ENCODE data around the gene SMCO2. TPM values are rescaled to one million over a fixed set of nuclear protein-coding genes. Genes with fewer than 3 reads are reported as not detected.

The SMCO2 gene
- total RNA-seq = not detected

GRCh38 chr12:27446436-27446835 lies at the start of gene SMCO2:
SMCO2 (plus strand) TSS chr12:27446736; CDS start chr12:27470632, 23,896 bp downstream.
- DNase-seq (ENCODE audit: low spot score) (no peak), ATAC-seq (ENCODE audit: low FRiP score) (no peak)
- TF ChIP-seq CTCF (IDR thresholded peaks at IDR 0.05) = no peak

DNA sequence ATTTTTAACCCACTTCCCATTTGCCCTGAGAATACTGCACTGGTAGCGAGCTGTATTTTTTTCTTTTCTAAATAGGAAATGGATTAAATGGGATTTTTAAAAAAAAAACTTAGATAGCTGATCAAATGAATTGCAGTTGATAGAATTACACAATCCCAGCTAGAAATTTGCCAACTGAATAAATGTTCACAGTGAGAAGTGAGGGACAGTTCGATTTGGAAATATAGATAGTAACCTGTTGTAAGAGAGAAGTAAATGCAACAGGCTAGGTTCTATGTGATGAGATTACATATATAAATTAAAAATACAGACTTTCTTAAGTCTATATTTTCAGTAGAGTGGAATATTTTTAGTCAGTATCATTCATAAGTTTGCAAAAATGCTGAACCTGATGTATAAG lies 48.1 kb upstream of the SMCO2 start:
- no peak for ATAC-seq (ENCODE audit: low FRiP score)
- no peak for TF ChIP-seq CTCF (IDR thresholded peaks at IDR 0.05)
- no peak for DNase-seq (ENCODE audit: low spot score)

- ATAC-seq (ENCODE audit: low FRiP score) (no peak), DNase-seq (ENCODE audit: low spot score) (no peak)
- TF ChIP-seq CTCF (IDR thresholded peaks at IDR 0.05) = no peak
Observed at GRCh38 chr12:27399074-27399473, 47.5 kb upstream of the SMCO2 start.

- DNase-seq (ENCODE audit: low spot score) (no peak), ATAC-seq (ENCODE audit: low FRiP score) (no peak)
- TF ChIP-seq CTCF (IDR thresholded peaks at IDR 0.05) = no peak
Observed at GRCh38 chr12:27400856-27401354, 45.6 kb upstream of the SMCO2 start.

- DNase-seq (ENCODE audit: low spot score) (no peak), ATAC-seq (ENCODE audit: low FRiP score) (no peak)
- no peak for TF ChIP-seq CTCF (IDR thresholded peaks at IDR 0.05)
Observed at GRCh38 chr12:27412047-27412446, 34.5 kb upstream of the SMCO2 start.

DNA sequence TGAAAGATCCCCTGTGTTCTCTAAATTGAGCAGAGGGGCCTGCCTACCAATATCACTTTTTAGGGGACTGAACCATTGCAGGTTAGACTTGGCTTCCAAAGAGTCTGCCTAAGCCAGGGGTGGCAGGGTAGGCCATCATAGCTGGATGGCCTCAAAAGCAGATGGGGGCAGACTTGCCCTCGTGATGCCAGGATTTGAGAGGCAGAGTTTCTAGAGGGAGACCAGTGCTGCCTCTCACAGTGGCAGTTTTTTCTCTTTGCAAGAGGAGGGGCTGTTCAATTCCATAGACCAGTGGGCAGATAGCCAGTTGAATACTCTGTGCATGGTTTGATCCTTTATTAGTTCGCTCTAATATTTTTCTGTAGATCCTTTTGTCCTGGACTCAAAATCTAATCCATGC lies 23.8 kb upstream of the SMCO2 start:
- DNase-seq (ENCODE audit: low spot score) (no peak), ATAC-seq (ENCODE audit: low FRiP score) (no peak)
- TF ChIP-seq CTCF (IDR thresholded peaks at IDR 0.05) = no peak

GRCh38 chr12:27424631-27425230 lies 21.8 kb upstream of the SMCO2 start:
- ATAC-seq (ENCODE audit: low FRiP score) = peak; percentile 75
- no peak for TF ChIP-seq CTCF (IDR thresholded peaks at IDR 0.05)
- no peak for DNase-seq (ENCODE audit: low spot score)

Measured in omental fat pad (tissue), 4 donors.